Osteocyte (in vitro differentiated cells): ENCODE data around the gene MGLL. TPM values are rescaled to one million over a fixed set of nuclear protein-coding genes. Genes with fewer than 3 reads are reported as not detected.

ENCODE experiments used
- DNase-seq: peaks from one replicate; pipeline ENCODE4 v3.0.0; 2021; ENCODE audit warnings: mixed read lengths; ENCODE audit not compliant: unreplicated experiment; ENCODE audit errors: extremely low spot score
- H3K27ac Mint-ChIP-seq: one replicate; pipeline ENCODE4 v1.8.0; 2021; ENCODE audit warnings: mild to moderate bottlenecking, mixed read lengths; ENCODE audit not compliant: unreplicated experiment
- H3K27me3 Mint-ChIP-seq: one replicate; pipeline ENCODE4 v1.8.0; 2021; ENCODE audit warnings: mixed read lengths; ENCODE audit not compliant: unreplicated experiment
- H3K36me3 Mint-ChIP-seq: one replicate; pipeline ENCODE4 v1.8.0; 2021; ENCODE audit warnings: mixed read lengths; ENCODE audit not compliant: unreplicated experiment
- H3K4me1 Mint-ChIP-seq: one replicate; pipeline ENCODE4 v1.8.0; 2021; ENCODE audit warnings: mixed read lengths; ENCODE audit not compliant: unreplicated experiment
- H3K4me3 Mint-ChIP-seq: one replicate; pipeline ENCODE4 v1.8.0; 2021; ENCODE audit warnings: mild to moderate bottlenecking, moderate library complexity, mixed read lengths; ENCODE audit not compliant: unreplicated experiment
- H3K9me3 Mint-ChIP-seq: one replicate; pipeline ENCODE4 v1.8.0; 2021; ENCODE audit warnings: mixed read lengths; ENCODE audit not compliant: unreplicated experiment
- total RNA-seq: library from RNA; stranded (reverse); gene quantifications from 2 replicates; pipeline ENCODE4 v1.2.1, GENCODE V29; 2021
- TF ChIP-seq, protein P1 (sequence below): fragments of 200-600 bp; sonication (generic); IDR thresholded peaks from 2 replicates; pipeline ENCODE4 v1.5.0; 2021; ENCODE audit warnings: antibody characterized with exemption, mild to moderate bottlenecking, moderate library complexity

Gene MGLL
- total RNA-seq, 1 donor from 2014 or later = 112 TPM

GRCh38 chr3:127822682-127823425, 539 bp upstream of the MGLL start:
- peak overlapping the region; percentile 79 for H3K27ac Mint-ChIP-seq
- no peak for DNase-seq
- TF ChIP-seq, protein P1, sequence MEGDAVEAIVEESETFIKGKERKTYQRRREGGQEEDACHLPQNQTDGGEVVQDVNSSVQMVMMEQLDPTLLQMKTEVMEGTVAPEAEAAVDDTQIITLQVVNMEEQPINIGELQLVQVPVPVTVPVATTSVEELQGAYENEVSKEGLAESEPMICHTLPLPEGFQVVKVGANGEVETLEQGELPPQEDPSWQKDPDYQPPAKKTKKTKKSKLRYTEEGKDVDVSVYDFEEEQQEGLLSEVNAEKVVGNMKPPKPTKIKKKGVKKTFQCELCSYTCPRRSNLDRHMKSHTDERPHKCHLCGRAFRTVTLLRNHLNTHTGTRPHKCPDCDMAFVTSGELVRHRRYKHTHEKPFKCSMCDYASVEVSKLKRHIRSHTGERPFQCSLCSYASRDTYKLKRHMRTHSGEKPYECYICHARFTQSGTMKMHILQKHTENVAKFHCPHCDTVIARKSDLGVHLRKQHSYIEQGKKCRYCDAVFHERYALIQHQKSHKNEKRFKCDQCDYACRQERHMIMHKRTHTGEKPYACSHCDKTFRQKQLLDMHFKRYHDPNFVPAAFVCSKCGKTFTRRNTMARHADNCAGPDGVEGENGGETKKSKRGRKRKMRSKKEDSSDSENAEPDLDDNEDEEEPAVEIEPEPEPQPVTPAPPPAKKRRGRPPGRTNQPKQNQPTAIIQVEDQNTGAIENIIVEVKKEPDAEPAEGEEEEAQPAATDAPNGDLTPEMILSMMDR = no peak
- H3K36me3 Mint-ChIP-seq = peaks cover 9% of the 10 kb centered on the region
- no peaks in the 10 kb centered on the region for H3K27me3 Mint-ChIP-seq
- peaks cover 50% of the 10 kb centered on the region for H3K4me1 Mint-ChIP-seq
- peak overlapping the region; percentile 96 for H3K4me3 Mint-ChIP-seq
- peaks cover 9% of the 10 kb centered on the region for H3K9me3 Mint-ChIP-seq

GRCh38 chr3:127821394-127821793, 921 bp downstream of the MGLL start:
- peaks cover 59% of the 10 kb centered on the region for H3K4me1 Mint-ChIP-seq
- peaks cover under 1% of the 10 kb centered on the region for H3K9me3 Mint-ChIP-seq
- no peak for DNase-seq
- H3K4me3 Mint-ChIP-seq = peak overlapping the region; percentile 96
- H3K27me3 Mint-ChIP-seq = no peaks in the 10 kb centered on the region
- TF ChIP-seq, protein P1 = no peak
- peaks cover 17% of the 10 kb centered on the region for H3K36me3 Mint-ChIP-seq
- H3K27ac Mint-ChIP-seq = peak overlapping the region; percentile 79

- H3K27ac Mint-ChIP-seq = peak overlapping the region; percentile 79
- TF ChIP-seq, protein P1 = no peak
- peak overlapping the region; percentile 96 for H3K4me3 Mint-ChIP-seq
- peaks cover 63% of the 10 kb centered on the region for H3K4me1 Mint-ChIP-seq
- H3K9me3 Mint-ChIP-seq = no peaks in the 10 kb centered on the region
- DNase-seq = no peak
- peaks cover 22% of the 10 kb centered on the region for H3K36me3 Mint-ChIP-seq
- H3K27me3 Mint-ChIP-seq = no peaks in the 10 kb centered on the region
These were observed 1.4 kb downstream of the MGLL start for GRCh38 chr3:127820826-127821313.

- DNase-seq = no peak
- H3K27me3 Mint-ChIP-seq = no peaks in the 10 kb centered on the region
- H3K4me1 Mint-ChIP-seq = peaks cover 65% of the 10 kb centered on the region
These were observed 2.0 kb downstream of the MGLL start for GRCh38 chr3:127820221-127820825.

More at GRCh38 chr3:127820221-127820825, 2.0 kb downstream of the MGLL start:
- Mint-ChIP-seq H3K36me3 (peaks cover 28% of the 10 kb centered on the region), H3K27ac (peak overlapping the region; percentile 79), H3K4me3 (peak overlapping the region; percentile 96), H3K9me3 (no peaks in the 10 kb centered on the region)
- TF ChIP-seq, protein P1 = peak; percentile 38
